Measurements from ENCODE around the gene KCNJ9. TPM values are rescaled to one million over a fixed set of nuclear protein-coding genes. Genes with fewer than 3 reads are reported as not detected.

Gene KCNJ9
- total and polyA plus RNA-seq, 10 of the 15 experiments (the other 5 are each of a cell fraction or from before 2014, with no cell fraction given) = 0.12 TPM; not detected in 9

GRCh38 chr1:160090760-160091159 lies 9.4 kb downstream of the KCNJ9 start:
- POLR2A ChIA-PET = no interaction called here
- 82% methylated on average over 4 of the region's 4 CpGs for WGBS (ENCODE audit: insufficient coverage, insufficient replicate concordance, low lambda C conversion rate, missing lambda C conversion rate)
- BruUV-seq (replicated peaks) = no TSS peak
- no peaks in the 10 kb centered on the region for H3K79me2 ChIP-seq (ENCODE audit: control insufficient read depth, insufficient read depth, low read length)
- H3K36me3 ChIP-seq (ENCODE audit: control insufficient read depth in 2 of 2, insufficient read depth in 2 of 2, low read length in 1 of 2) = peaks cover 0 to 2% of the 10 kb centered on the region in 2 experiments; a peak in 2 of 4 replicates
- SMC1A ChIA-PET (ENCODE audit: uncharacterized antibody, unreplicated experiment) = no interaction called here
- DNase-seq (ENCODE audit: low read depth, low spot score) (no peak), FAIRE-seq (no peak), ATAC-seq (no peak)
- no peaks in the 10 kb centered on the region; the same call in 1 of the 2 replicates for H4K20me1 ChIP-seq (ENCODE audit: control insufficient read depth, insufficient read depth)
- H3K9me3 ChIP-seq (replicated peaks; ENCODE audit: control insufficient read depth, insufficient read depth, low read length) = no peaks in the 10 kb centered on the region
- no peak overlapping the region for H3K9ac ChIP-seq (ENCODE audit: control insufficient read depth, insufficient read depth, low read length)
- H3K27ac ChIP-seq (ENCODE audit: control insufficient read depth, insufficient read depth) = no peak overlapping the region
- intact Hi-C loops (cut with micrococcal nuclease; ENCODE audit: unreplicated experiment) (no loop called here), in situ Hi-C loops (cut with MboI) (no loop called here)
- CTCF ChIA-PET = interaction anchor here (1.2 to 30.2 kb wide), 2 partner anchors 32 to 201 kb away, joined by 4 to 1035 read pairs; partner anchors contain the start of genes KCNJ10 and KCNJ9
- no peak overlapping the region for H2AFZ ChIP-seq (ENCODE audit: control insufficient read depth, low read depth, low read length)
- H3K4me2 ChIP-seq (ENCODE audit: control insufficient read depth, insufficient read depth) = no peak overlapping the region
- RAD21 ChIA-PET (ENCODE audit: unreplicated experiment) = no interaction called here
- H3K4me3 ChIP-seq = no peak overlapping the region
- TF ChIP-seq SKIL (IDR thresholded peaks at IDR 0.05; ENCODE audit: low read depth, poor library complexity, severe bottlenecking) (no peak), SMARCA5 (IDR thresholded peaks at IDR 0.05) (no peak), JUNB (IDR thresholded peaks at IDR 0.05) (no peak), E2F8 (IDR thresholded peaks at IDR 0.05; ENCODE audit: low read depth, partially characterized antibody) (no peak)
- no peaks in the 10 kb centered on the region for H3K4me1 ChIP-seq (ENCODE audit: control insufficient read depth, insufficient read depth, low read length)
- no peaks in the 10 kb centered on the region for H3K27me3 ChIP-seq (replicated peaks in 1 of 2; ENCODE audit: control insufficient read depth in 2 of 2, insufficient read depth in 2 of 2, low read length in 1 of 2)
